Head of caudate nucleus (tissue), 42 donors: ENCODE measurements around the gene DHRS12.

ENCODE experiments used
- DNase-seq, 42 donors: peaks; one replicate each; pipeline versions ENCODE4 v3.0.0 to v3.0.0-alpha.2; 2020 to 2021; ENCODE audit warnings: mixed read lengths in 7 of 42
- intact Hi-C: fragments of 100-400 bp; cut with DNase I; formaldehyde crosslinking; loops from one replicate; pipeline ENCODE4 v1.15.0; 2022

Gene DHRS12

GRCh38 chr13:51803422-51804294, at the start of gene DHRS12:
Gene DHRS12, minus strand, starts transcription at chr13:51804163. Its CDS starts 4,504 bp downstream, at chr13:51799659.
- intact Hi-C loops, result loop anchor here (5.0 kb wide), 2 partner anchors 221 to 351 kb away; partner anchors contain the start of genes INTS6 and WDFY2
- peak; percentile 79 to 97 (median 93) for DNase-seq

- intact Hi-C loops, result no loop called here
- peak in 1 of 42 donors; percentile 35 for DNase-seq
These were observed 45.5 kb upstream of the DHRS12 start for GRCh38 chr13:51849145-51850101.

- DNase-seq, result no peak
- intact Hi-C loops, result no loop called here
These were observed 44.7 kb upstream of the DHRS12 start for GRCh38 chr13:51848674-51849073.

- intact Hi-C loops, result no loop called here
- DNase-seq, result no peak
These were observed 42.8 kb upstream of the DHRS12 start for GRCh38 chr13:51846756-51847155.

GRCh38 chr13:51845574-51846318, 41.8 kb upstream of the DHRS12 start:
- intact Hi-C loops, result no loop called here
- DNase-seq, result no peak

- peak; percentile 57 to 93 (median 85) for DNase-seq
- intact Hi-C loops, result no loop called here
These were observed 41.1 kb upstream of the DHRS12 start, which contains the start of gene TMEM272 for GRCh38 chr13:51844862-51845573. Gene TMEM272, minus strand, starts transcription at chr13:51845177. Its CDS starts 6,647 bp downstream, at chr13:51838530.

- intact Hi-C loops, result no loop called here
- DNase-seq, result no peak
These were observed 39.6 kb upstream of the DHRS12 start for GRCh38 chr13:51843529-51843928.

- intact Hi-C loops, result no loop called here
- peak in 22 of 42 donors; percentile 21 to 70 (median 41) for DNase-seq
These were observed 37.8 kb upstream of the DHRS12 start for GRCh38 chr13:51841732-51842131.

- intact Hi-C loops, result no loop called here
- DNase-seq, result peak in 1 of 42 donors; percentile 39
These were observed 37.0 kb upstream of the DHRS12 start for GRCh38 chr13:51840917-51841316.

GRCh38 chr13:51839711-51840540, 36.0 kb upstream of the DHRS12 start:
- intact Hi-C loops, result no loop called here

GRCh38 chr13:51838240-51838846, 34.4 kb upstream of the DHRS12 start:
- intact Hi-C loops, result no loop called here
- no peak for DNase-seq

More at GRCh38 chr13:51839711-51840540, 36.0 kb upstream of the DHRS12 start:
- DNase-seq, result no peak

GRCh38 chr13:51837016-51837415, 33.1 kb upstream of the DHRS12 start:
- intact Hi-C loops, result no loop called here
- DNase-seq, result no peak

GRCh38 chr13:51834581-51835171, 30.7 kb upstream of the DHRS12 start:
- DNase-seq, result peak in 2 of 42 donors; percentile 1 to 22
- intact Hi-C loops, result no loop called here

GRCh38 chr13:51833980-51834379, 30.0 kb upstream of the DHRS12 start:
- peak in 1 of 42 donors; percentile 32 for DNase-seq
- intact Hi-C loops, result no loop called here

GRCh38 chr13:51832471-51833152, 28.6 kb upstream of the DHRS12 start:
- peak in 19 of 42 donors; percentile 11 to 63 (median 48) for DNase-seq
- intact Hi-C loops, result no loop called here

- peak in 2 of 42 donors; percentile 2 to 17 for DNase-seq
- intact Hi-C loops, result no loop called here
These were observed 27.6 kb upstream of the DHRS12 start for GRCh38 chr13:51831519-51831918.
